K562 (cell line): Measurements from ENCODE around the gene FBXW2. TPM values are rescaled to one million over a fixed set of nuclear protein-coding genes. Genes with fewer than 3 reads are reported as not detected.

Experiments used
- BMI1 ChIP-seq: fragments of 150-350 bp; IDR thresholded peaks from 2 replicates; pipeline ENCODE4 v1.6.1; 2014; ENCODE audit warnings: low read length
- BRF2 ChIP-seq: IDR thresholded peaks from 3 replicates; pipeline ENCODE4 v1.6.1; 2011; ENCODE audit warnings: borderline replicate concordance, mild to moderate bottlenecking; ENCODE audit not compliant: insufficient read length, insufficient read depth
- ILF3 ChIP-seq: fragments of 450-650 bp; IDR thresholded peaks from 2 replicates; pipeline ENCODE4 v1.6.1; 2018; ENCODE audit warnings: antibody characterized with exemption, mild to moderate bottlenecking, moderate library complexity, borderline replicate concordance
- KLF10 ChIP-seq: fragments of 250-450 bp; sonication (Bioruptor Pico); IDR thresholded peaks from 2 replicates; pipeline ENCODE4 v1.6.1; 2021; ENCODE audit warnings: matching md5 sums
- MBD1 ChIP-seq: fragments of 250-450 bp; sonication (Bioruptor Pico); IDR thresholded peaks from 2 replicates; pipeline ENCODE4 v1.8.0; 2022; ENCODE audit warnings: inconsistent platforms
- NFE2L1 ChIP-seq: fragments of 450-650 bp; IDR thresholded peaks from 2 replicates; pipeline ENCODE4 v1.6.1; 2016; ENCODE audit warnings: missing genetic modification characterization, low read depth, mild to moderate bottlenecking, missing compliant biosample characterization, moderate library complexity, borderline replicate concordance
- NR2C2 ChIP-seq, 2 experiments: fragments of 200-800 bp in 1 of 2; sonication (Bioruptor generic) in 1 of 2; sonication (generic) in 1 of 2; formaldehyde crosslinking in 1 of 2; IDR thresholded peaks; 2 replicates each; pipeline versions ENCODE4 v1.6.1 to v1.8.0; 2016 to 2022; ENCODE audit warnings: mild to moderate bottlenecking in 1 of 2, missing compliant biosample characterization in 1 of 2, missing genetic modification characterization in 1 of 2, missing genetic modification reagents in 1 of 2
- NRF1 ChIP-seq, 2 experiments: fragments of 450-650 bp; IDR thresholded peaks in 1 of 2; conservative IDR thresholded peaks in 1 of 2; 2 replicates each; pipeline ENCODE4 v1.6.1; 2014; ENCODE audit warnings: mild to moderate bottlenecking in 2 of 2
- OTX1 ChIP-seq: fragments of 450-650 bp; formaldehyde crosslinking; IDR thresholded peaks from 2 replicates; pipeline ENCODE4 v1.4.0; 2022; ENCODE audit warnings: mild to moderate bottlenecking
- THAP12 ChIP-seq: fragments of 250-450 bp; sonication (Bioruptor Pico); IDR thresholded peaks from 2 replicates; pipeline ENCODE4 v1.9.0; 2021; ENCODE audit warnings: mild to moderate bottlenecking, inconsistent platforms
- VEZF1 ChIP-seq: fragments of 200-800 bp; sonication (Bioruptor generic); IDR thresholded peaks from 2 replicates; pipeline ENCODE4 v1.6.1; 2017; ENCODE audit warnings: missing genetic modification characterization, missing compliant biosample characterization
- ZMIZ1 ChIP-seq, 2 experiments: fragments of 150-350 bp in 1 of 2; IDR thresholded peaks; 2 replicates each; pipeline ENCODE4 v1.6.1; 2012 to 2016; ENCODE audit warnings: low read depth in 2 of 2, low read length in 2 of 2, mild to moderate bottlenecking in 1 of 2, moderate library complexity in 1 of 2
- ZNF24 ChIP-seq: fragments of 450-650 bp; IDR thresholded peaks from 2 replicates; pipeline ENCODE4 v1.6.1; 2016
- ZNF41 ChIP-seq: fragments of 250-450 bp; sonication (Bioruptor Pico); conservative IDR thresholded peaks from 2 replicates; pipeline ENCODE4 v1.4.0; 2020; ENCODE audit warnings: mild to moderate bottlenecking
- ZNF445 ChIP-seq: fragments of 250-450 bp; sonication (Bioruptor Pico); IDR thresholded peaks from 2 replicates; pipeline ENCODE4 v1.4.0; 2020; ENCODE audit warnings: low read depth, mild to moderate bottlenecking, moderate library complexity
- polyA plus RNA-seq, 8 experiments: library from polyadenylated mRNA; depleted of rRNA in 4 of 8; stranded (reverse) in 5 of 8; unstranded in 3 of 8; fragments of >200 nt; fragmentation: Nextera tagmentation in 2 of 8; fragmentation: Illumina TruSeq in 1 of 8; extraction: Ambion mirVana in 2 of 8; extraction: Trizol in 1 of 8; gene quantifications; 2 replicates each; pipeline versions ENCODE4 v1.2.1 to v1.2.3, GENCODE V29; 2011 to 2014; ENCODE audit warnings: inconsistent platforms in 1 of 8, missing spikeins in 1 of 8
- total RNA-seq, 7 experiments: library from RNA; depleted of rRNA in 6 of 7; stranded (reverse); fragments of >200 nt in 6 of 7; fragmentation: Illumina TruSeq in 2 of 7; extraction: Trizol in 2 of 7; gene quantifications; 2 replicates each; pipeline versions ENCODE4 v1.2.1 to v1.2.3, GENCODE V29; 2011 to 2021; ENCODE audit warnings: low replicate concordance in 1 of 7

The FBXW2 gene
- total and polyA plus RNA-seq, 9 of the 15 experiments (the other 6 are each of a cell fraction or from before 2014, with no cell fraction given) = 2.5 to 57.8 (median 28.1) TPM

GRCh38 chr9:120792898-120793765 is at the start of gene FBXW2 (continued):
- peak; percentile 96 for TF ChIP-seq VEZF1 (CRISPR knock-in tag)
- peak; percentile 83 for TF ChIP-seq THAP12 (CRISPR knock-in tag)
- peak; percentile 53; the same call in 1 of the 2 replicates for TF ChIP-seq KLF10 (CRISPR knock-in tag)
- no peak for TF ChIP-seq BRF2
- no peak; the same call in 1 of the 2 replicates for TF ChIP-seq NR2C2 (CRISPR knock-in tag; IDR thresholded peaks at IDR 0.05)
- peak; percentile 93 for TF ChIP-seq NR2C2 (tag; IDR thresholded peaks at IDR 0.05)
- TF ChIP-seq NFE2L1 = no peak
- TF ChIP-seq ZNF41 (CRISPR knock-in tag) = 0 out of 2 replicates have a peak, but pooled peaks have one; percentile 15
- TF ChIP-seq ZNF445 (CRISPR knock-in tag) = no peak
- TF ChIP-seq OTX1 = peak; percentile 81; the same call in 1 of the 2 replicates
- no peak; the same call in 1 of the 2 replicates for TF ChIP-seq ZNF24
- TF ChIP-seq MBD1 = no peak
- TF ChIP-seq NRF1 (conservative IDR thresholded peaks at IDR 0.05 in 1 of 2, IDR thresholded peaks at IDR 0.05 in 1 of 2) = peak; percentile 65 to 73
- no peak for TF ChIP-seq ILF3
- peak in 1 of 2 experiments; percentile 83; a peak in 2 of 4 replicates for TF ChIP-seq ZMIZ1 (IDR thresholded peaks at IDR 0.05; ENCODE audit: low read depth in 2 of 2, low read length in 2 of 2)
- no peak for TF ChIP-seq BMI1
